WERI-Rb-1 (cell line): ENCODE results near the gene CHST8.

Experiments
- DNase-seq: peaks from one replicate; pipeline ENCODE4 v3.0.0-alpha.2; 2020
- H3K27ac ChIP-seq: fragments of 250-450 bp; sonication (Bioruptor Pico); 2 replicates; pipeline ENCODE4 v1.5.1; 2020; ENCODE audit warnings: mild to moderate bottlenecking, moderate library complexity
- H3K27me3 ChIP-seq: fragments of 250-450 bp; sonication (Bioruptor Pico); 2 replicates; pipeline ENCODE4 v1.5.1; 2021; ENCODE audit warnings: mild to moderate bottlenecking, low read depth, moderate library complexity; ENCODE audit not compliant: insufficient read depth, severe bottlenecking
- H3K36me3 ChIP-seq: fragments of 250-450 bp; sonication (Bioruptor Pico); 2 replicates; pipeline ENCODE4 v1.5.1; 2020; ENCODE audit warnings: mild to moderate bottlenecking, moderate library complexity
- H3K4me3 ChIP-seq: 2 replicates; pipeline ENCODE4 v1.5.1; 2011; ENCODE audit warnings: low read depth, mild to moderate bottlenecking, control low read depth, low read length
- H3K9me3 ChIP-seq: fragments of 250-450 bp; sonication (Bioruptor Pico); 2 replicates; pipeline ENCODE4 v1.5.1; 2021; ENCODE audit warnings: mild to moderate bottlenecking, moderate library complexity; ENCODE audit not compliant: severe bottlenecking
- CTCF ChIP-seq: IDR thresholded peaks from 2 replicates; pipeline ENCODE4 v1.5.1; 2011; ENCODE audit warnings: low read depth, mild to moderate bottlenecking, control low read depth, inconsistent platforms, low read length

The CHST8 gene

DNA sequence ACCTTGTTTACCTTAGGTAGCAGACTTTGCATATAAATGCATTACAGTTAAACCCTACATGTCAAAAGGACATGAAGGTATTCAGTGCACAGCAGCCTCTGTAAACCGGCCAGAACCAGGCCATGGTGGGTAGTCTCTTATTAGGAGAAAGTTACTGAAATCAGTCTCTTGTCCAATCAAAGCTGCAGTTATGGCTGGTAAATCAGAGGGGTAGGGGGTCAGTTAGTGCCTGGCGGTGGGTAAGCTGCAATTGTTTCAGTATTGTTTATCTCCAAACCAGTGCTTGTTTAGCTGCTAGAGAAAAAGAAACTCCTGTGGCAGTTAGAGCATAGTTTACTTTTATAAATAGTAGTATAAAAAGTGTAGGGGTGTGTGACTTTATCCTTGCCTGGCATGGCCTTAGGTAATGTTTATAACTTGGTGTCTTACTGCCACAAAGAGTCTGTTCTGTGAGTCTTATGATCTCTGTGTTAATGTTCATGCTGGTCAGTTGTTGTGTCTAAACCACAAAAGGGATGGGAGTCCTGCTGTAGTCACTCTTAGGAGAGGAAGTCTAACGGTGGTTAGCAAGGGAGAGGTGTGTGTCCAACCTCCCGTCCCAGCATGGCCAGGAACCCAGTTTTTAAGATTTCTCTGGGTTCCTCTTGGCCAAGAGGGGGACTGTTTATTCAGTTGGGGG, 28.0 kb downstream of the CHST8 start:
- Histone ChIP-seq H3K27ac (no peak overlapping the region), H3K36me3 (no peaks in the 10 kb centered on the region), H3K4me3 (no peak overlapping the region), H3K9me3 (no peaks in the 10 kb centered on the region), H3K27me3 (no peaks in the 10 kb centered on the region)
- TF ChIP-seq CTCF: no peak
- no peak for DNase-seq

DNA sequence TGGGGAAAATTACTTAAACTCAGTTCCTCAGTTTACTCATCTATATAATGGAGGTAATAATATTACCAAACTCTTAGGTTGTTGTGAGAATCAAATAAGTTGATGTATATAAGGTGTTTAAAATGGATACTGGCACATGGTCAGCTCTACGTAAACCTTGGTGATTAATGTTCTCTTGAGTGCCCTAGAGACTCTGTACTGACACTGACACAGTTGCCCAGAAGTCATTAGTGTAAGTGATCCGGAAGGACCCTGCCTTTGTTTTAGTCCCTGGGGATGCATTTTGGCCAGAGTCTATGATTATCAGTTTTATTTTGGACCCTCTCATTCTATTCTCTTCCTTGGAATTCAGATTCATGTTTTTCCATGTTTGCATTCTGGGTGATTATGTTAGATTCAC, 31.9 kb downstream of the CHST8 start:
- no peaks in the 10 kb centered on the region for H3K9me3 ChIP-seq
- H3K4me3 ChIP-seq: no peak overlapping the region
- H3K27ac ChIP-seq: no peak overlapping the region
- no peak for TF ChIP-seq CTCF
- no peak for DNase-seq
- no peaks in the 10 kb centered on the region for H3K36me3 ChIP-seq
- no peaks in the 10 kb centered on the region for H3K27me3 ChIP-seq

- H3K27ac ChIP-seq: no peak overlapping the region
- H3K27me3 ChIP-seq: no peaks in the 10 kb centered on the region
- no peak overlapping the region for H3K4me3 ChIP-seq
- DNase-seq: no peak
- TF ChIP-seq CTCF: no peak
- no peaks in the 10 kb centered on the region for H3K36me3 ChIP-seq
- H3K9me3 ChIP-seq: no peaks in the 10 kb centered on the region
These were observed 33.2 kb downstream of the CHST8 start for GRCh38 chr19:33654840-33655508.

- no peak overlapping the region for H3K27ac ChIP-seq
- no peak for DNase-seq
- H3K9me3 ChIP-seq: no peaks in the 10 kb centered on the region
- no peaks in the 10 kb centered on the region for H3K36me3 ChIP-seq
- no peak for TF ChIP-seq CTCF
- no peak overlapping the region for H3K4me3 ChIP-seq
- H3K27me3 ChIP-seq: no peaks in the 10 kb centered on the region
These were observed 38.1 kb downstream of the CHST8 start for GRCh38 chr19:33659835-33660234.

DNA sequence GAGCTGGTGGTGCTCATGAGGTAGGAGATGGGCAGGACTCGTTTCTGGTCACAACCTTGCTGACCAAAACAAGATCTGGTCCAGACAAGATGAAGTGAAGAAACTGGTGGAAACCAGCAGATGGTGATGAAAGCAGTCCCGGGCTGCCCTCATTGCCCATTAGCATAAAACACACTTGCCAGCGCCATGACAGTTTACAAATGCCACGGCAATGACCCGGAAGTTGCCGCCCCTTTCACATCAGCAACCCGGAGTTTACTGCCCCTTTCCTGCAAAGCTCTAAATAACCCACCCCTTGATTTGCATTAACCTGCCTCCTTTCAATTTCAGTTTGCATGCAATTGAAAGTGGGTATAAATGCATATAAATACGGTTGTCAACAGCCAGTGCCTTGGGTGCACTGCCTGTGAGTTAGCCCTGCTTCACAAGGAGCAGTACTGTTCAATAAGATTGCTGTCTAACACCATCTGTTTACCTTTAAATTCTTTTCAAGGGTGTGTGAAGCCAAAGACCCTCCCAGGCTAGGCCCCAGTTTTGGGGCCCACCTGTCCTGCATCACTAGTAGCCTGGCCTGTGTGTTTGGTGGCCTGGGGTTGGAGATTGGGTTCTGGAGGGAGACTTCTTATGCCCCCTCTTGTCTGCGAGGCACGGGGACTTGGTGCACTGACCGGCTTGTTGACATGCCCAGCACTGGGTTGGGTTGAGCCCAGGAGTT, 38.8 kb downstream of the CHST8 start:
- no peak for TF ChIP-seq CTCF
- Histone ChIP-seq H3K4me3 (no peak overlapping the region), H3K27me3 (no peaks in the 10 kb centered on the region), H3K27ac (no peak overlapping the region), H3K9me3 (no peaks in the 10 kb centered on the region), H3K36me3 (no peaks in the 10 kb centered on the region)
- DNase-seq: no peak
